Spleen (tissue), 7 donors: ENCODE results near the gene OR51M1.

Experiments used
- CTCF ChIP-seq, 11 experiments: fragments of 200-600 bp in 7 of 11; fragments of 450-650 bp in 4 of 11; sonication (generic) in 4 of 11; IDR thresholded peaks in 8 of 11; conservative IDR thresholded peaks in 3 of 11; 1 replicate in 7 of 11; 2 replicates in 4 of 11; pipeline versions ENCODE4 v1.4.0 to v1.8.0; 2016 to 2021; ENCODE audit warnings: antibody characterized with exemption in 11 of 11, inconsistent platforms in 4 of 11, mild to moderate bottlenecking in 1 of 11
- POLR2AphosphoS5 ChIP-seq, 3 donors: sonication (generic); formaldehyde crosslinking; IDR thresholded peaks; one replicate each; pipeline ENCODE4 v1.5.1; 2017; ENCODE audit warnings: antibody characterized with exemption in 3 of 3
- donor health status: DM: no; HTN: no; CAD: no; lungs with moderate emphysema.
- donor health status: DM: no; HTN: no; CAD: no.
- donor health status: DM: no; HTN: no; CAD: no.

GRCh38 chr11:5394091-5394490, 10.5 kb downstream of the OR51M1 start:
- TF ChIP-seq CTCF (IDR thresholded peaks at IDR 0.05 in 8 of 11, conservative IDR thresholded peaks at IDR 0.05 in 3 of 11) (no peak), POLR2AphosphoS5 (IDR thresholded peaks at IDR 0.05) (no peak)
